ENCODE results near the gene CYP4B1.

DNA sequence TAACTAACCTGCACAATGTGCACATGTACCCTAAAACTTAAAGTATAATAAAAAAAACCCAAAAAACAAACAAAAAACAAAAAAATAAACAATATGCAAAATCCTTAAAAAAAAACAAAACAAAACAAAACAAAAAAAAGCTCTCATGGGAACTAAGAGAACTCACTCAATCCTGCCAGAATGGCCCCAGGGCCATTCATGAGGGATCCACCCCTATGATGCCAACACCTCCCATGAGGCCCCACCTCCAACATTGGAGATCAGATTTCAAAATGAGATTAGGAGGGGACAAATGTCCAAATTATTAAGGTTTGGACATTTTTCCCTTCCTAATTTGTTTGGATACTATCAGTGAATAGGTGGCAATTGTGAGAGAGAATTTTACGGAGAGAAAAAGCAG lies 10.2 kb downstream of the CYP4B1 start:
- TF ChIP-seq CTCF (IDR thresholded peaks at IDR 0.05; ENCODE audit: extremely low read depth in 1 of 2, insufficient read depth in 1 of 2, low read depth in 1 of 2, low read length in 2 of 2) (no peak), POLR2A (IDR thresholded peaks at IDR 0.05; ENCODE audit: low read depth, low read length) (no peak), POLR2AphosphoS5 (IDR thresholded peaks at IDR 0.05; ENCODE audit: insufficient read depth, low read depth, low read length) (no peak), EZH2 (IDR thresholded peaks at IDR 0.05; ENCODE audit: borderline replicate concordance, low read depth, low read length, severe bottlenecking) (no peak), FOS (IDR thresholded peaks at IDR 0.05; ENCODE audit: borderline replicate concordance, insufficient read depth, low read length) (no peak), MAX (IDR thresholded peaks at IDR 0.05; ENCODE audit: insufficient read depth, insufficient read length) (no peak), GATA2 (IDR thresholded peaks at IDR 0.05; ENCODE audit: insufficient read depth, insufficient read length, low read depth, low read length) (no peak), JUN (IDR thresholded peaks at IDR 0.05; ENCODE audit: borderline replicate concordance, insufficient read depth, insufficient read length, low read depth) (no peak)
